ENCODE data around the gene ZDHHC12. TPM values are rescaled to one million over a fixed set of nuclear protein-coding genes. Genes with fewer than 3 reads are reported as not detected.
"Not testable (repeated sequence)": the region's sequence is repeated elsewhere in the genome, so short reads cannot be mapped to it uniquely, and the experiment has no call there.

The ZDHHC12 gene
- total RNA-seq, 1 experiment from 2014 or later: 22.7 TPM

- Histone ChIP-seq H3K9me3 (no peaks in the 10 kb centered on the region), H3K27me3 (no peaks in the 10 kb centered on the region), H3K4me3 (peak overlapping the region; percentile 70), H3K36me3 (no peaks in the 10 kb centered on the region)
- no peak for DNase-seq
Measured at GRCh38 chr9:128703616-128704355, 20.1 kb downstream of the ZDHHC12 start.

DNA sequence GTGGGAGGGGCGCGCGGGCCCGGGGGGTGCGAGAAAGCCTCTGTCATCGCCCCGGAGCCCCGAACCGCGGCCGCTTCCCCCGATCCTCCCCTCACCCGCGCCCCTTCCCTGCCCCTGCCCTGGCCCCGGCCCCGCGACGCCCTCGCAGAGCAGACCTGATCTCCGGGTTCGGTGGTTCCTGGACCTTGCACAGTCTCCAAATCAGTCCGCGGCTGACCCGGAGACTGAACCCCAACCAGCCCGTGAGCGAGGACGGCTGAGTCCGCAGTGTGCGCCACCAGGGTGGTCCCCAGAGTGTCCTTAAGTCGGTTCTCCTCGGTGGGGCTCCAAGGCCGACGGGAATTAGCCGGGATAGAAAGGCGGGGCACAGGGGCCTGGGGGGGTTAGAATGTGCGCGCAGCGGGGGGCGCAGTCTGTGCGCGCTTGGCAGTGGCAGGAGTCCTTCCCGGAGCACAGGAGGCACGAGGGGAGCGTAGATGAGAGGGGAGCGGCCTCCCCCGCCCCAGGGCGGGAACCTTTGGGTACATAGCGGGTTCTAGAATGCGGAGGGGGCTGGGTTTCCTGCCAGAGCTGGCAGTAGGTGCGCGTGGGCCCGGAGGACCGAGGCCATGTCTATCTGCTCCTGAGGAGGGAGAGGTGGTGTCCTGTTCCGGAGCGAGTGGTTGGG lies 20.8 kb downstream of the ZDHHC12 start:
- no peaks in the 10 kb centered on the region for H3K36me3 ChIP-seq
- peak; percentile 48 for DNase-seq
- no peaks in the 10 kb centered on the region for H3K9me3 ChIP-seq
- no peaks in the 10 kb centered on the region for H3K27me3 ChIP-seq
- H3K4me3 ChIP-seq: peak overlapping the region; percentile 70

- peak; percentile 89 for DNase-seq
- Histone ChIP-seq H3K27me3 (no peaks in the 10 kb centered on the region), H3K4me3 (peak within 1 kb of the TSS; percentile 70), H3K36me3 (peaks cover 2% of the 10 kb centered on the region; the same call in 1 of the 2 replicates), H3K9me3 (no peaks in the 10 kb centered on the region)
Measured at GRCh38 chr9:128702445-128702948, 21.4 kb downstream of the ZDHHC12 start, which contains the start of gene PKN3. PKN3 (plus strand) TSS chr9:128702503; CDS start chr9:128702916, 413 bp downstream.

GRCh38 chr9:128701227-128701854 lies 22.6 kb downstream of the ZDHHC12 start:
- Histone ChIP-seq H3K36me3 (peaks cover 11% of the 10 kb centered on the region), H3K27me3 (no peaks in the 10 kb centered on the region), H3K9me3 (no peaks in the 10 kb centered on the region), H3K4me3 (no peak overlapping the region)
- no peak for DNase-seq

- H3K4me3 ChIP-seq, DNase-seq, H3K9me3 ChIP-seq, H3K27me3 ChIP-seq: not testable (repeated sequence)
- peaks cover 26% of the 10 kb centered on the region for H3K36me3 ChIP-seq
Measured at GRCh38 chr9:128699096-128699795, 24.7 kb downstream of the ZDHHC12 start.

GRCh38 chr9:128696923-128697707 lies 26.8 kb downstream of the ZDHHC12 start:
- peaks cover 46% of the 10 kb centered on the region for H3K36me3 ChIP-seq
- H3K9me3 ChIP-seq: no peaks in the 10 kb centered on the region
- DNase-seq: no peak
- H3K4me3 ChIP-seq: no peak overlapping the region
- no peaks in the 10 kb centered on the region for H3K27me3 ChIP-seq

DNA sequence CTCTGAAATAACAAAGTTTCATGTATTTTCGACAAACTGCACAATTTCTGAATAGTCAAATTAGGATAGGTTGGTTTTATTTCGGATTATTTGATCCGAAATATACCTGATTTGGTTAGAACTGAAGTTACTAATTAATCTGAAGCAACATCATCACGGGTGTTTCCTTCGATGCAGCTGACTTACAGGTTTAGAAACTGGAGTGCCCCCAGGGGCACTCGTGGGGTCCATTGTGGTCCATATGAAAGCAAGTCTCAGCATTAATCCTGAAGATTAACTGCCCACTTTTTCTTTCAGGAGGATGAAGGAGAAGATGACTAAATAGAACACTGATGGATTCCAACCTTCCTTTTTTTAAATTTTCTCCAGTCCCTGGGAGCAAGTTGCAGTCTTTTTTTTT lies 29.6 kb downstream of the ZDHHC12 start:
- H3K4me3 ChIP-seq: no peak overlapping the region
- peaks cover 66% of the 10 kb centered on the region for H3K36me3 ChIP-seq
- H3K9me3 ChIP-seq: no peaks in the 10 kb centered on the region
- no peak for DNase-seq
- no peaks in the 10 kb centered on the region for H3K27me3 ChIP-seq

GRCh38 chr9:128693738-128694137 lies 30.2 kb downstream of the ZDHHC12 start:
- not testable (repeated sequence) for DNase-seq, H3K4me3 ChIP-seq, H3K27me3 ChIP-seq, H3K9me3 ChIP-seq
- H3K36me3 ChIP-seq: peaks cover 66% of the 10 kb centered on the region

DNA sequence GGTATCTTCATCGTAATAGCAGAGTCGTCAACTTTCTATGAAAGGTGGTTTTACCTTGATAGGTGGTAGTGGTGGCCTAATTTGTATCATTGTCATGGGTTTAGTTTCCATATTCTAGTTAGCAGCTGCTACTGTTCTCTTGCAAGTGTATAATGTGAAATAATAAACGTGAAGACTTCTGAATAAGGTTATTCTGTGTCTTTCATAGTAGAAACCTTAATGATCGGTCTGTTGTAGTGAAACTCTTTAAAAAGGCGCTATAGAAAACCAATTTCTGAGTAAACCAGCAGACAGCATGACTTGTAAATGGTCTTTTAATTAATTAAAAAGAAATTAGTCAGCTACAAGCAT lies 33.3 kb downstream of the ZDHHC12 start:
- DNase-seq: no peak
- Histone ChIP-seq H3K36me3 (peaks cover 48% of the 10 kb centered on the region), H3K27me3 (no peaks in the 10 kb centered on the region), H3K4me3 (peak overlapping the region; percentile 89), H3K9me3 (no peaks in the 10 kb centered on the region)

GRCh38 chr9:128689820-128690683 lies 33.9 kb downstream of the ZDHHC12 start:
- Histone ChIP-seq H3K36me3 (peaks cover 43% of the 10 kb centered on the region), H3K27me3 (no peaks in the 10 kb centered on the region), H3K4me3 (peak overlapping the region; percentile 89), H3K9me3 (no peaks in the 10 kb centered on the region)
- peak; percentile 46 for DNase-seq

DNA sequence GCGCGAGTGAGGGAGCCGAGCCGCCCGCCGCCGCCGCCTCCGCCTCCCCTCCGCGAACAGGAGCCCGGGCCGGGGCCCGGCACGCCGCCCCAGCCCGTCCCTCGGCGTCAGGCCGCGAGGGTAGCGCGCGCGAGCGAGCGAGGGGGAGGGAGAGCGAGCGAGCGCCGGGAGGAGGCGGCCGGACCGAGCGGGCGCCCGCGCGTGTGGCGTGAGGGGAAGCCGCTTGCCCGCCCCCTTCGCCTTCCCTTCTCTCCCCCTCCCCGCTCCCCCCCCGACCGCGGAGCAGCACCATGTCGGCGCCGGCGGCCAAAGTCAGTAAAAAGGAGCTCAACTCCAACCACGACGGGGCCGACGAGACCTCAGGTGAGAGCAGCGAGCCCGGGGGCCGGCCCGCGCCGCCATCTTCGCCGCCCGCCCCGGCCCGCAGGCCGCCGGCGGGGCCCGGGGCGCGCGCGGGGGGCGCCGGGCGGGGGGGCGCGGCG lies 34.6 kb downstream of the ZDHHC12 start:
- no peaks in the 10 kb centered on the region for H3K27me3 ChIP-seq
- no peaks in the 10 kb centered on the region for H3K9me3 ChIP-seq
- peak overlapping the region; percentile 53 for H3K4me3 ChIP-seq
- no peak for DNase-seq
- peaks cover 41% of the 10 kb centered on the region for H3K36me3 ChIP-seq

- peak; percentile 94 for DNase-seq
- Histone ChIP-seq H3K27me3 (no peaks in the 10 kb centered on the region), H3K36me3 (peaks cover 34% of the 10 kb centered on the region), H3K9me3 (no peaks in the 10 kb centered on the region), H3K4me3 (peak within 1 kb of the TSS; percentile 89)
Measured at GRCh38 chr9:128688501-128689292, 35.2 kb downstream of the ZDHHC12 start, which contains the start of gene SET. SET (plus strand) TSS chr9:128689222; CDS start chr9:128689583, 361 bp downstream.

DNA sequence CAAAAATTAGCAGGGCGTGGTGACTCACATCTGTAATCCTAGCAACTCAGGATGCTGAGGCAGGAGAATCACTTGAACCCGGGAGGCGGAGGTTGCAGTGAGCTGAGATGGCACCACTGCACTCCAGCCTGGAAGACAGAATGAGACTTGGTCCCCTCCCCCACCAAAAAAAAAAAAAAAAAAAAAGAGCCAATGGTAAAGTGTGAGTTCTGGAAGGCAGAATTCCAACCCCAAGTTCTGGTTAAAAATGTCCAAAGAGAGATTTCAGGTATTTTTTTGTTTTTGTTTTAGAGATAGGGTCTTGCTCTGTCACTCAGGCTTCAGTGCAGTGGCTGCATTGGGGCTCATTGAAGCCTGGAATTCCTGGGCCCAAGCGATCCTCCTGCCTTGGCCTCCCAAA lies 36.5 kb downstream of the ZDHHC12 start:
- no peak for DNase-seq
- no peaks in the 10 kb centered on the region for H3K9me3 ChIP-seq

More for the DNA sequence above, 36.5 kb downstream of the ZDHHC12 start:
- Histone ChIP-seq H3K4me3 (no peak overlapping the region), H3K27me3 (no peaks in the 10 kb centered on the region), H3K36me3 (peaks cover 22% of the 10 kb centered on the region)

Data from MG63 (cell line).